Measurements from ENCODE around the gene TNFAIP1. TPM values are rescaled to one million over a fixed set of nuclear protein-coding genes. Genes with fewer than 3 reads are reported as not detected.
"Not testable (repeated sequence)": the region's sequence is repeated elsewhere in the genome, so short reads cannot be mapped to it uniquely, and the experiment has no call there.

The TNFAIP1 gene
- total RNA-seq, 1 experiment from 2014 or later, result 27.5 TPM

- Histone ChIP-seq H3K36me3 (ENCODE audit: low read depth, low read length) (no peaks in the 10 kb centered on the region), H3K4me1 (ENCODE audit: insufficient read depth, low read length) (no peaks in the 10 kb centered on the region), H4K20me1 (ENCODE audit: low read length) (no peaks in the 10 kb centered on the region), H3F3A (ENCODE audit: low read length, unreplicated experiment) (no peaks in the 10 kb centered on the region), H3K27me3 (ENCODE audit: low read length) (no peaks in the 10 kb centered on the region), H3K79me2 (ENCODE audit: low read length) (no peaks in the 10 kb centered on the region), H2AFZ (ENCODE audit: low read length) (no peak overlapping the region), H3K9ac (ENCODE audit: low read length) (no peak overlapping the region), H3K9me3 (ENCODE audit: low read length) (no peaks in the 10 kb centered on the region), H3K4me3 (ENCODE audit: low read length) (no peak overlapping the region), H3K4me2 (ENCODE audit: low read length) (no peak overlapping the region), H3K27ac (ENCODE audit: low read length) (no peak overlapping the region), H3K9me2 (replicated peaks; ENCODE audit: low read length) (no peaks in the 10 kb centered on the region)
- ChIA-PET POLR2A (ENCODE audit: unreplicated experiment) (no interaction called here), CTCF (no interaction called here)
- no peak for ATAC-seq
- intact Hi-C loops (cut with micrococcal nuclease), result no loop called here
- no TSS peak for BruUV-seq (replicated peaks)
- TF ChIP-seq EZH2phosphoT487 (IDR thresholded peaks at IDR 0.05; ENCODE audit: borderline replicate concordance, low read length) (no peak), CTCF (conservative IDR thresholded peaks at IDR 0.05; ENCODE audit: low read depth, low read length) (no peak), EZH2 (IDR thresholded peaks at IDR 0.05; ENCODE audit: low read length, unreplicated experiment) (no peak)
- DNase-seq, result no peak
Measured at GRCh38 chr17:28290703-28291102, 44.9 kb upstream of the TNFAIP1 start.

DNA sequence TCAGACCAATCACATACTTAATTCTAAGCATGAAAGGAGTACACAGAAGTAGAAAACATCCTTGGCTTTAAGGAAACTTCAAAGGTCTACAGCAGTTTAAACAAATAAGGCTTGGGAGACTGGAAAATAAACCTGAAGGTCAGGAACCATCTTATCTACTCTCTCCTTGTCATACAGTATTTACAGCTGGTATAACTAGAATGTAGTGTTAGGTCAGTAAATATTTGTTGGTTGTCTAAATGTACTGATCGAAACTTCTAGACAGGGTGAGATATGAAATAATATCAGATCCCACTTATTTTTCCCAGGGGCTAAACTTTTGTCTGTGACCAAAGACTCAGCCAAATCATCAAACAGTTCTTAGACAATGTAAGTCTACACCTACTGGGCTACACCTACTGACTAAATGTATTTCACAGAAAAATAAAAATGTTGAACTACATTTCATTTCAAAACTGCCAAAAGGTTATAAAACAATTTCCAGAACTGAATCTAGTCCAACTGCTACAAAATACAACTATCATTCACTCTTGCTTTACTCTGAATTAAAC is 43.7 kb upstream of the TNFAIP1 start:
- DNase-seq, result no peak
- no peak overlapping the region for H2AFZ ChIP-seq (ENCODE audit: low read length)

GRCh38 chr17:28292878-28293277 is 42.7 kb upstream of the TNFAIP1 start:
- H3K27ac ChIP-seq (ENCODE audit: low read length); H4K20me1 ChIP-seq (ENCODE audit: low read length); POLR2A ChIA-PET (ENCODE audit: unreplicated experiment); intact Hi-C loops (cut with micrococcal nuclease); H3K36me3 ChIP-seq (ENCODE audit: low read depth, low read length); H3K4me2 ChIP-seq (ENCODE audit: low read length); H3K9me3 ChIP-seq (ENCODE audit: low read length); H3F3A ChIP-seq (ENCODE audit: low read length, unreplicated experiment); H3K27me3 ChIP-seq (ENCODE audit: low read length); H3K4me3 ChIP-seq (ENCODE audit: low read length); H3K9me2 ChIP-seq (replicated peaks; ENCODE audit: low read length); H3K9ac ChIP-seq (ENCODE audit: low read length); ATAC-seq; DNase-seq; H3K79me2 ChIP-seq (ENCODE audit: low read length); H2AFZ ChIP-seq (ENCODE audit: low read length); BruUV-seq (replicated peaks); H3K4me1 ChIP-seq (ENCODE audit: insufficient read depth, low read length): not testable (repeated sequence)
- CTCF ChIA-PET, result interaction anchor here (0.6 kb wide), 1 partner anchor 411 kb away, joined by 3 read pairs; no protein-coding TSS in a partner anchor

More for the DNA sequence above, 43.7 kb upstream of the TNFAIP1 start:
- H3K4me2 ChIP-seq (ENCODE audit: low read length), result no peak overlapping the region
- H3K79me2 ChIP-seq (ENCODE audit: low read length), result no peaks in the 10 kb centered on the region
- TF ChIP-seq EZH2phosphoT487 (IDR thresholded peaks at IDR 0.05; ENCODE audit: borderline replicate concordance, low read length), result no peak
- no peak for TF ChIP-seq CTCF (conservative IDR thresholded peaks at IDR 0.05; ENCODE audit: low read depth, low read length)
- TF ChIP-seq EZH2 (IDR thresholded peaks at IDR 0.05; ENCODE audit: low read length, unreplicated experiment), result no peak
- H3K9me2 ChIP-seq (replicated peaks; ENCODE audit: low read length), result no peaks in the 10 kb centered on the region
- H3K9me3 ChIP-seq (ENCODE audit: low read length), result no peaks in the 10 kb centered on the region
- H3K27ac ChIP-seq (ENCODE audit: low read length), result no peak overlapping the region
- ATAC-seq, result no peak
- no peaks in the 10 kb centered on the region for H3K27me3 ChIP-seq (ENCODE audit: low read length)
- no peaks in the 10 kb centered on the region for H3K36me3 ChIP-seq (ENCODE audit: low read depth, low read length)
- no peaks in the 10 kb centered on the region for H3F3A ChIP-seq (ENCODE audit: low read length, unreplicated experiment)
- no peak overlapping the region for H3K4me3 ChIP-seq (ENCODE audit: low read length)
- no TSS peak for BruUV-seq (replicated peaks)
- no peaks in the 10 kb centered on the region for H4K20me1 ChIP-seq (ENCODE audit: low read length)
- ChIA-PET CTCF (no interaction called here), POLR2A (ENCODE audit: unreplicated experiment) (no interaction called here)
- no peak overlapping the region for H3K9ac ChIP-seq (ENCODE audit: low read length)
- intact Hi-C loops (cut with micrococcal nuclease), result no loop called here
- H3K4me1 ChIP-seq (ENCODE audit: insufficient read depth, low read length), result no peaks in the 10 kb centered on the region

Data from PC-3 (cell line).